Large intestine (tissue), 3 donors: ENCODE results near the gene LRCH4. TPM values are rescaled to one million over a fixed set of nuclear protein-coding genes. Genes with fewer than 3 reads are reported as not detected.
A peak's percentile ranks its signal among the peaks of the same experiment; 100 is the strongest.

Experiments used
- DNase-seq, 2 donors: peaks; one replicate each; pipeline versions ENCODE4 v3.0.0 to v3.0.0-alpha.2; 2013
- H3K27ac ChIP-seq: one replicate; pipeline ENCODE4 v1.5.1; 2013; ENCODE audit warnings: low read length
- H3K27me3 ChIP-seq: 2 replicates; pipeline ENCODE4 v1.6.1; 2013; ENCODE audit warnings: low read length; ENCODE audit not compliant: control insufficient read depth, insufficient read depth
- H3K36me3 ChIP-seq: 2 replicates; pipeline ENCODE4 v1.6.1; 2013; ENCODE audit warnings: low read length; ENCODE audit not compliant: control insufficient read depth, insufficient read depth
- H3K4me1 ChIP-seq: one replicate; pipeline ENCODE4 v1.6.1; 2013; ENCODE audit warnings: low read length; ENCODE audit not compliant: control insufficient read depth, insufficient read depth
- H3K4me3 ChIP-seq: one replicate; pipeline ENCODE4 v1.5.1; 2013; ENCODE audit warnings: low read length
- H3K9me3 ChIP-seq: one replicate; pipeline ENCODE4 v1.6.1; 2013; ENCODE audit warnings: mild to moderate bottlenecking, low read depth, low read length, moderate library complexity; ENCODE audit not compliant: control insufficient read depth
- whole genome bisulfite sequencing: methylation state at CpG from one replicate; pipeline ENCODE4 v1.1.5; 2013; ENCODE audit warnings: low lambda C conversion rate; ENCODE audit not compliant: insufficient coverage; 5-methylcytosine and 5-hydroxymethylcytosine counted together
- polyA plus RNA-seq: library from polyadenylated mRNA; unstranded; fragments of 120-200 nt; gene quantifications from one replicate; pipeline ENCODE4 v1.2.1, GENCODE V29; 2013

The LRCH4 gene
- polyA plus RNA-seq, 1 donor = 40.0 TPM

- Histone ChIP-seq H3K4me1 (peaks cover 25% of the 10 kb centered on the region), H3K4me3 (no peak overlapping the region), H3K27me3 (peaks cover 32% of the 10 kb centered on the region), H3K27ac (no peak overlapping the region), H3K36me3 (peaks cover 2% of the 10 kb centered on the region), H3K9me3 (peaks cover 4% of the 10 kb centered on the region)
- 85% methylated on average over 2 of the region's 8 CpGs for WGBS
- no peak for DNase-seq
These were observed 21.2 kb upstream of the LRCH4 start for GRCh38 chr7:100607111-100607510.

- no peak for DNase-seq
- peaks cover 32% of the 10 kb centered on the region for H3K27me3 ChIP-seq
- H3K27ac ChIP-seq = no peak overlapping the region
- peaks cover 2% of the 10 kb centered on the region for H3K36me3 ChIP-seq
- peaks cover 27% of the 10 kb centered on the region for H3K4me1 ChIP-seq
- H3K9me3 ChIP-seq = peaks cover 4% of the 10 kb centered on the region
- H3K4me3 ChIP-seq = no peak overlapping the region
- no CpG with 5 or more reads among the region's 12 CpGs for WGBS
These were observed 20.4 kb upstream of the LRCH4 start for GRCh38 chr7:100606313-100606712.

- Histone ChIP-seq H3K4me1 (peaks cover 28% of the 10 kb centered on the region), H3K27me3 (peaks cover 32% of the 10 kb centered on the region), H3K4me3 (peak overlapping the region; percentile 72), H3K9me3 (peaks cover 4% of the 10 kb centered on the region), H3K36me3 (peaks cover 2% of the 10 kb centered on the region), H3K27ac (no peak overlapping the region)
- DNase-seq = peak in 1 of 2 donors; percentile 49
- WGBS = no CpG with 5 or more reads among the region's 68 CpGs
These were observed 19.3 kb upstream of the LRCH4 start for GRCh38 chr7:100604976-100605911.

- peaks cover 2% of the 10 kb centered on the region for H3K36me3 ChIP-seq
- peaks cover 36% of the 10 kb centered on the region for H3K4me1 ChIP-seq
- H3K9me3 ChIP-seq = peaks cover 4% of the 10 kb centered on the region
- peak overlapping the region; percentile 72 for H3K4me3 ChIP-seq
- DNase-seq = peak in 1 of 2 donors; percentile 58
- H3K27me3 ChIP-seq = peaks cover 32% of the 10 kb centered on the region
- whole genome bisulfite sequencing = no CpG with 5 or more reads among the region's 70 CpGs
- H3K27ac ChIP-seq = peak overlapping the region; percentile 61
These were observed 18.4 kb upstream of the LRCH4 start for GRCh38 chr7:100604028-100604975.

DNA sequence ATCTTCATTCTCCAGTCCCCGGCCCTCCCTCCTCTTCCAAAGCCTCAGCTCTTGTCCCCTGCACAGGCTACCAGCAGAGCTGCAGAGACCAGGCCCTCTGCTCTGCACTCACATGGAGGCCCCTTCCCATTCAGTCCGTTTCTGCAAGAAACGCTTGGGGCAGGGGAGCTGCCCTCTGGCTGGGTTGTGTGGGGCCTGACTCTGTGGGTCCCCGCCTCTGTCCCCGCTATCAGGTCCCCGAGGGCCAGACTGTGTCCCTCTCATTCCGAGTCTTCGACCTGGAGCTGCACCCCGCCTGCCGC lies 17.7 kb upstream of the LRCH4 start:
- no CpG with 5 or more reads among the region's 10 CpGs for WGBS
- peaks cover 36% of the 10 kb centered on the region for H3K4me1 ChIP-seq
- no peak for DNase-seq
- peak overlapping the region; percentile 39 for H3K4me3 ChIP-seq
- H3K36me3 ChIP-seq = peaks cover 2% of the 10 kb centered on the region
- H3K9me3 ChIP-seq = peaks cover 4% of the 10 kb centered on the region
- peaks cover 32% of the 10 kb centered on the region for H3K27me3 ChIP-seq
- H3K27ac ChIP-seq = peak overlapping the region; percentile 61

DNA sequence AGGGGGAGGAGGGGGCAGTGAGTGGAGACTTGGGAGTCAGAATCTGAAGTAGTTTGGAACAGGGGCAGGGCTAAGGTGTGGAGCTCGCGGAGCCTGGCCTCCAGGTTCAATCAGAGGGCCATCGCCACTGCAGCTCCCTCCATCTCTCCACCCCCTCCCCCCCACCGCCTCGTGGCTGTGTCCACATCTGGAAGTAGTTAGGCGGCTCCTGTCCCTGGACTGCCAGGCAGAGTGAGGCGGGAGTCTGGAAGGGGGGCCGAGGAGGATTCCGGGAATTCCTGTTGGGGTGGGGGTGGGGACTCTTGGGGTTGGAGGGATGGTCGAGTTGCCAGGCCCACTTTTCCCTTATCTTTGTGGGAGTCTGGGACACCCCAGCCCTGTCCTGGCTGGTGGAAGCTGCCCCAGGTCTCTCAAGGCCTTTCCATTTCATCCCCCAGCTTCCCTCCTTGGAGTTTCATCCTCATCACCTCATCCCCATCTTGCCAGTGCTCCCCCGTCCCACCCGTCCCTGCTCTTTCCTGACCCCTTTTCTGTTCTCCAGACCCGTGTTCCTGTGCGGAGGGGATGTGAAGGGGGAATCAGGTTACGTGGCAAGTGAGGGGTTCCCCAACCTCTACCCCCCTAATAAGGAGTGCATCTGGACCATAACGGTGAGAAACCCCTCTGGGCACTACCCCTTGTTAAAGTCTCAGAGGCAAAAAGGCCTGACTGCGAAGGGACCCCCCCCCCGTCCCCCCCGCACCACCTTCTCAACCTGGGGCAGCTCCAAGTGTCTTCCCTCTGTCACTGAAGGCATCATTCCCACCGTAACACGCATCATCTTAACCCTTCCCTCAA lies 17.2 kb upstream of the LRCH4 start:
- H3K27me3 ChIP-seq = peaks cover 32% of the 10 kb centered on the region
- WGBS = no CpG with 5 or more reads among the region's 21 CpGs
- peaks cover 36% of the 10 kb centered on the region for H3K4me1 ChIP-seq
- peaks cover 4% of the 10 kb centered on the region for H3K9me3 ChIP-seq
- DNase-seq = peak in 1 of 2 donors; percentile 46
- peaks cover 2% of the 10 kb centered on the region for H3K36me3 ChIP-seq
- peak overlapping the region; percentile 39 for H3K4me3 ChIP-seq
- H3K27ac ChIP-seq = peak overlapping the region; percentile 61

- no peak overlapping the region for H3K4me3 ChIP-seq
- peaks cover 4% of the 10 kb centered on the region for H3K9me3 ChIP-seq
- no peak for DNase-seq
- no peak overlapping the region for H3K27ac ChIP-seq
- H3K4me1 ChIP-seq = peaks cover 32% of the 10 kb centered on the region
- H3K36me3 ChIP-seq = no peaks in the 10 kb centered on the region
- peaks cover 25% of the 10 kb centered on the region for H3K27me3 ChIP-seq
- WGBS = no CpG with 5 or more reads among the region's 9 CpGs
These were observed 14.8 kb upstream of the LRCH4 start for GRCh38 chr7:100600730-100601038.

DNA sequence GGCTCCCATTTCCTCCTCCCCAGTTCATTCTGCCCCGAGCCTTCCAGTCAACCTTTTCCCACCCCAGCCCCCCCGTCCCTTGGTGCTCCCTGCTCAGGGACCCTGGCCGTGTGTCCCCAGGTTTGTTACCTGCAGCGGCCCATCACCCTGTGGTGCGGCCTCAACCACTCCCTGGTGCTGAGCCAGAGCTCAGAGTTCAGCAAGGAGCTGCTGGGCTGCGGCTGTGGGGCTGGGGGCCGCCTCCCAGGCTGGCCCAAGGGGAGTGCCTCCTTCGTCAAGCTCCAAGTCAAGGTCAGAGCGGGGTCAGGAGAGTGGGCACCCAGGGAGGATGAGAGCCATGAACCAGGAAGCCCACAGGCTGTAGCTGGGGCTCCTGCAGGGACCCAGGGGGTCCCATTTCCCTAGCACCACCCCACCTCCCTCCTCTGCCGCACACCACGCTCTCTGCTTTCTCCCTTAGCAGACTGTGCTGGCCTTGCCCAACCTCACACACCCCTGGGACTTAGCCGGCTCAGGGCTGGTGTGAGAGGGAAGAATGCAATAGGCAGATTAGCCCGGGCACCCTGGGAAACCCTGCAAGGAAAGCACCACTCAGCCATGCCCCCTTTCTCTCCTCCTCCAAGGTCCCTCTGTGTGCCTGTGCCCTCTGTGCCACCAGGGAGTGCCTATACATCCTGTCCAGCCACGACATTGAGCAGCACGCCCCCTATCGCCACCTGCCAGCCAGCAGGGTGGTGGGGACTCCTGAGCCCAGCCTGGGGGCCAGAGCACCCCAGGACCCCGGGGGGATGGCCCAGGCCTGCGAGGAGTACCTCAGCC lies 14.2 kb upstream of the LRCH4 start:
- Histone ChIP-seq H3K4me3 (no peak overlapping the region), H3K27ac (no peak overlapping the region), H3K27me3 (peaks cover 19% of the 10 kb centered on the region), H3K36me3 (no peaks in the 10 kb centered on the region), H3K9me3 (peaks cover 4% of the 10 kb centered on the region), H3K4me1 (peaks cover 27% of the 10 kb centered on the region)
- WGBS = no CpG with 5 or more reads among the region's 18 CpGs
- DNase-seq = peak; percentile 47 to 73

DNA sequence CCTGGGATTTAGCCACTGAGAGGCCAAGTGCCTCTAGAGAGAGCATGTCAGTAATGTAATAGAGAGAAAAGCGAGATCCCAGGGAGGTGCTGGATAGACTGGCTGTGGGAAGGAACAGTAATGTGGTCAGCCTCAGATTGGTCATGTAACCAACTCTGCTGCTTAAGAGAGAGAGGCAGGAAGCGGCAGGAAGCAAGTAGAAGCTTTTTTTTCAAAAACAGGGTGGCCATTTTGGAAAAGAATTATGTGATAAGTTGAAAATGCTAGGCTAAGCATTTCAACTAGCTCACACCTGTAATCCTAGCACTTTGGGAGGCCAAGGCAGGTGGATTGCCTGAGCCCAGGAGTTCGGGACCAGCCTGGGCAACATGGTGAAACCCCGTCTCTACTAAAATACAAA lies 12.5 kb upstream of the LRCH4 start:
- H3K4me1 ChIP-seq = peaks cover 12% of the 10 kb centered on the region
- no peaks in the 10 kb centered on the region for H3K36me3 ChIP-seq
- no peak overlapping the region for H3K27ac ChIP-seq
- H3K4me3 ChIP-seq = no peak overlapping the region
- no peak for DNase-seq
- H3K9me3 ChIP-seq = no peaks in the 10 kb centered on the region
- peaks cover 5% of the 10 kb centered on the region for H3K27me3 ChIP-seq
- WGBS = no CpG with 5 or more reads among the region's 4 CpGs
